NCI-H1417 (cell line): ENCODE data around the gene PDE6G.

Experiments used
- DNase-seq, 3 experiments: peaks; one replicate each; lab custom pipeline; 2025; lab: John Stamatoyannopoulos, UW

The PDE6G gene

DNA sequence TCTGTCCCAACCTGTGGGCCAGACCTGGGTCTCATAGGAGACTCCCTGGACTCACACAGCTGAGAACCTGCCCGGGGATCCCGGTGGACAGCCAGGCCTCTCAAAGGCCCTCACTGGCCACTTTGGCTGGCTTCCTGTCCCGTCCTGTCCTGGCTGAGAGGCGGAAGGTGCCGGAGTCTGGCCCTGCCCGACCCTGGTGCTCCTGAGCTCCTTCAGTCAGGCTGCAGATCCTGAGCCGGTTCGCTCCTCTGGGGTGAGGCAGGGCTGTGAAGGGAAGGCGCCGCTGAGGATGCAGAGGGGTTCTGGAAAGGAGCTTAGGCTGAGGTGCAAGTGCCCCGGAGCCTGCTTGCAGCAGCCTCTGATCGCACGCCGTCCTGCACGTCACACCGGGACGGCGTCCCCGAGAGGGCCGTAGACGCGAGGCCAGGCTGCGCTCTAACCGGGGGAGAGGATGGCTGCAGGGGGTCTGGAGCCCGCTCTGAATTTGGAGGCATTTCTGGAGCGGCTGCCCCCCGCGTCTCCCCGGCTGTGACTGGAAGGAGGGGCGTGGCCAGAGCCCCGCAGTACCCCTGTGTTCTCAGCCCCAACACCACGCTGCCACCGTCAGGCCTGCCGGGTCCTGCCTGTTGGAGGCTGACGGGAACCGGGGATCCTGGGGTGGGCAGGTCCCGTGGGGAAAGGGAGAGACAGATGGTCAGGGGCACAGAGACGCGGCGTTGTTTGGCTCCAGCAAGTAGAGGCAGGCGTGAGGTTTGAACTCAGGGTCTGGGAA lies 31.6 kb upstream of the PDE6G start:
- no peak for DNase-seq

DNA sequence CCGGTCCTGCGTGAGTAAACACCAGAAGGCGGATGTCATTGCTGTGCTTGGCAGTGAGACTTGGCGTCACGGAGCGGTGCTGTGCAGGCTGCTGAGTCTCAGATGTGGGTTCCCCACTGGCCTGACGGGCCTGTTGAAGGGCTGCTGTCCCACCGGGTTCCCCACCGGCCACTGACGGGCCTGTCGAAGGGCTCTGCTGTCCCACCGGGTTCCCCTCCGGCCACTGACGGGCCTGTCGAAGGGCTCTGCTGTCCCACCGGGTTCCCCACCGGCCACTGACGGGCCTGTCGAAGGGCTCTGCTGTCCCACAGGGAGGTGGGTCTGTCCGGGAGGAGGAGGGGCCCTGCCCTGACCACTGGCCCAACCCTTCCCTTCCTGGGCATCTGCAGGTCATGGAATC lies 30.3 kb upstream of the PDE6G start:
- DNase-seq: no peak

DNA sequence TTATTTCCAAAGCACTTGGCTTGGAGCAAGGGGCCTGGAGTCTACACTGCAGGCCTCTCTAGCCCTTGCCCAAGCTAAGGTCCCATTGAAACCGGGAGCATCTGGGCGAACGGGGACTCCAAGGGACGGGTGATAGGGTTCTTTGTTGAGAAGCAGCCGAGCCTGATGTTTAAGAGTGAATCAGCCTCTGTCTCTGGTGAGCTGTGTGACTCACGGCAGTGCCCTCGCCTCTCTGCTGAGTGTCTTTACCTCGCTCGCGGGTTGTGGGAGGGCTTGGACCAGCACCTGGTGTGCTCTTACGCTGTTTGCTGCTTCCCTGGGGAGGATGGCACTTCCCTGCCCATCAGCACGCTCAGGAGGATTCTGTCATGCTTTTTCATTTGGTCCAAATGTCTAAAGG lies 28.8 kb upstream of the PDE6G start:
- DNase-seq: no peak

DNA sequence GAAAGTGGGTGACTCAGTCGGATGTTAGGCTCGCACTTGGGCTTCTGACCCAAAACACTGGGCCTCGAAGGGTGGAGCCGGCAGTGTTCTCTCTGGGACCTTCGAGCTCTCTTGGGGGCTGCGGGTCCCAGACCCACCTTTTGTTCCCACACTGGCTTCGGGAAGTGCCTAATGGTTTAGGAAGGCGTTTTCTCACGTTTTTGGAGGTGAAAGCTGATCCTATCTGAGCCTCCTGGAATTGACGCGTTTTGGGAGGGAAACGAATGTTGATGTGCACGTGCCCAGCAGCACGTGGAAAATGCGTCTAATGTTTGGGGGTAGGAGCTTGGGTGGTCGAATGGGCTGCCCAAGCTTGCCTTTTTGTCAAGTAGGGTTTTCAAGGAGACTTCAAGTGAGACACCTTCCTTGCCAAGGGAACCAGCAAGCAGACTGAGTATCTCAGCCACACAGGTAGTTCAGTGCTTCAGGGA lies 28.1 kb upstream of the PDE6G start:
- DNase-seq: no peak

DNA sequence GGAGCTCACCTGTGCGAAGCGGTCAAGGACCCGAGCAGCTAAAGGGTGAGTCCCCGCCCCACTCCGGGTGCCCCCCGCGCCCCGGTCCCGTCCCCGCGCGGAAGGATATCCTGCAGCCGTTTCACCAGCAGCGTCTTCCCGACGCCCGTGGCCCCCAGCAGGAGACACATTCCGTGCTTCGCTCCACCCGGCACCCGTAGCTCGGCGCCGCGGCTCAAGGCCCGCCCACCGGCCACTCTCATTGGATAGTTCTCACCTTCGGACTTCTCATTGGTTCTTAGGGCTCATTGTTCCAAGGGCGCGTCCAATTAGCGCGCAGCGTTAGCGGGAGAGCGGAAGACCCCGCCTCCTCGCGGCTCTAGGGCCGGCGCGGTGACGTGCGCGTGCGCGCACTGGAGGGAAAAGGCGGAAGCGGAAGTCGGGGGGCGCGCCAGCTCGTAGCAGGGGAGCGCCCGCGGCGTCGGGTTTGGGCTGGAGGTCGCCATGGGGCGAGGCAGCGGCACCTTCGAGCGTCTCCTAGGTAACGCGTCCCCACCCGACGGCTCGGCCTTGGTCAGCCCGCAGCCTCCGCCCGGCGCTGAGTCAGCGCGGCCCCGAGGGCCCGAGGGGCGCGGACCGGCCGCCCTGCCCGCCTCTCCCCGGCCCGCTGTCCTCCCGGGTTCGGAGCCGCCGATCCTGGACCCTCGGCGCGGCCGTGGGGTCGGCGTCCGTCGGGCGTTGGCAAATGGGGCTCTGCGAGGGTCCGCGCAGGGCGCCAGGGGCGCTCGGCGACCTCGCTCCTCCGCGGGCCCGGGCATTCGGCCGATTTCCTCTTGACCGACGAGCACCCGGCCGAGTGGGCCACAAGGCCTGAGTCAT lies 27.5 kb upstream of the PDE6G start, which contains the start of the genes ARL16 and HGS:
Gene ARL16, minus strand, starts transcription at position 214 of the 858 bp plus-strand sequence. Its CDS starts 44 bp downstream, at position 170.
Gene HGS, plus strand, starts transcription at position 428 of the 858 bp plus-strand sequence. Its CDS starts 56 bp downstream, at position 484.
- peak; percentile 99 to 100 (median 99) for DNase-seq

DNA sequence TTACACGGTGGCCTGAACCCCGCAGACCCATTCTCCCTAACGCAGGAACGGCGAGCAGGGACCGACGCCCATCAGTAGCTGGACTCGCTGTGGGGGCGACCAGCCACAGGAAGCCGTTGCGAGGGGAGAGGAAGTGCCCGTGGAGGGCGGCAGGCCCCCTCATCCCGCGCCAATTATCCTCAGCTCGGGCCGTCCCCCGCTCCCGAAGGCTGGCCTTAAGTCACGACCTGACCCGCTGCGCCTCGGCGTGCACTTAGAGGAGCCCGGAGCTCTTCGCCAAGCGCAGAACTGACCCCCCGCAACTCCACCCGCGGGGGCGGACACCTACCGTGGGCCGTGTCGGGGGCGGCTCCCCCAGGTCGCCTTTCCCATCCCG lies 26.9 kb upstream of the PDE6G start:
- peak in 1 of 3 experiments; percentile 46 for DNase-seq

DNA sequence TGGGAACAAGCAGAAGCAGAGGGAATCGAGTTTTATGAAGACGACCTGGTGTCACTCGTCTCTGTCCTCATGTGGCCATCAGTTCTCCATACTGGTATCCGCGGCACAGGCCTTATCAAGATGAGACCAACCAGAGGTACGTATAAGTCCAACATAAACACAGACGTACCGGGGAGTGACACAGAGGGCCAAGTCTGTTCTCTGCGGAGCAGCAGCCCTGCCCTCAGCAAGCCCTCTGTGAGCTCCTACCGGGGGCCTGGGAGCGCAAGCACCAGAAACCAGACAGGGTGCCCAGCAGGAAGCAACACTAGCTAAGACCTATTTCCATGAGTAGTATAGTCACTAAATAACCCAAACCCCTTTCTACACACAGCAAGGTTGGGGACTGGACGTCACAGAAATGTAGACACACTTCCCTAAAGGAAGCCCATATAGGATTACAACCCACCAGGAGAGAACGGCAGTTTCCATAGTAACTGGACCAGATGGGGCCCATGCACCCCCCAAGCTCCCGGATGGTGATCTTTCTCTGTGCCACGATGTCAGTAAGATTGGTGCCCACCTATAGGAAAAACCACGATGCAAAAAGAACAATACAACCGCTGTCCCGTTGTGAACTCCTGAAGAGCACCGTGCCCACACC lies 26.3 kb upstream of the PDE6G start:
- peak in 1 of 3 experiments; percentile 42 for DNase-seq

DNA sequence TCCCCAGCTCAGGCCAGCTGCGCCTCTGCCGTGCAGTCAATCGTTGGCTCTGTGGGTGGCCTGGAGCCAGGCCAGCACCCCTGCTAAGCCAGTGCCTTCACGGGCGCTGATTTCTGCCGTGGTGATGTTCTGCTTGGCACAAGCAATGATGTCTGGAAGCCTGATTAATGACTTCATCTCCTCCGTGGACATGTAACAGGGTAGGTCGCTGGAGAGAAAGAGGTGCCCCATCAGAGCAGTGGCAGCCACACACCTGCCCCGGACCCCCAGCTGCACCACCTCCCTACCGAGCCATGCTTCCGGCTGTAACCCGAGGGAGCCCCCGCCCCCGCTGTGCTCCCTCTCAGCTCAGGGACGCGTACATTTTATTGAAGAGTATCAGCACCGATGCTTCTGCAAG lies 25.3 kb upstream of the PDE6G start:
- peak in 2 of 3 experiments; percentile 84 to 94 for DNase-seq

DNA sequence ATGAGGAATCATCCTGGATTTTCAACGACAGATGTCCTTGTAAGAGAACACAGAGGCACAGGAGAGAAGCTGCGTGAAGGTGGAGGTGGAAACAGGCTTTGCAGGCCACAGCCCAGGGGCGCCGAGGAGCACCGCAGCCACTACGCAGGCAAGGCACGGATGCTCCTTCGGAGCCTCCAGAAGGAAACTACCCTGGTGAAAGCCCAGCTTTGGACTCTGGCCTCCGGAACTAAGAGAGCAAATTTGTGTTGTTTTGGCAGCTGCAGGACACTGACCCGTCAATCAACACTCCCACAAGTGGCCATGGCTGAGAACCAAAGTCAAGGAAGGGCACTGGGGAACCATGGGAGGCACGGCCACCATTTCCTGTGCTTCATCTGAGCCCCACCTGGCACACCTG lies 23.8 kb upstream of the PDE6G start:
- no peak for DNase-seq

DNA sequence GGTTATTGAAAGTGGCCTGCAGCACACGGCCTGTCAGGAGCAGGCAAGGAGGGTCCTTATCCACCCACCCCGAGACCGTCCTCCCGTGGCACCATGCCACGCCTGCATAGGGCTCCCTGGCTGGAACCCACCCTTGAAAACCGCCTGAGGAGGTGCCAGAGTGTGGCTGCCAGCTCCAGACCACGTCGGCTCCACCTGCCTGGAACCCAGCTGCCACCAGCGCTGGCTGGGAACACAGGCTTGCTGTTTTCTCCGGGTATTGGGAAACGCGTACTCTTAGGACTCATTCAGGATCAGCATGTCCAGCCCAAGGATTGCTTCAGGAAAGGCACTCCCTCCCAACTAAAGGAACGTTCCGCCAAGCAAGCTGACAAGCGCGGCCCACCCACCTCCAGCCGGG lies 20.6 kb upstream of the PDE6G start:
- DNase-seq: no peak

DNA sequence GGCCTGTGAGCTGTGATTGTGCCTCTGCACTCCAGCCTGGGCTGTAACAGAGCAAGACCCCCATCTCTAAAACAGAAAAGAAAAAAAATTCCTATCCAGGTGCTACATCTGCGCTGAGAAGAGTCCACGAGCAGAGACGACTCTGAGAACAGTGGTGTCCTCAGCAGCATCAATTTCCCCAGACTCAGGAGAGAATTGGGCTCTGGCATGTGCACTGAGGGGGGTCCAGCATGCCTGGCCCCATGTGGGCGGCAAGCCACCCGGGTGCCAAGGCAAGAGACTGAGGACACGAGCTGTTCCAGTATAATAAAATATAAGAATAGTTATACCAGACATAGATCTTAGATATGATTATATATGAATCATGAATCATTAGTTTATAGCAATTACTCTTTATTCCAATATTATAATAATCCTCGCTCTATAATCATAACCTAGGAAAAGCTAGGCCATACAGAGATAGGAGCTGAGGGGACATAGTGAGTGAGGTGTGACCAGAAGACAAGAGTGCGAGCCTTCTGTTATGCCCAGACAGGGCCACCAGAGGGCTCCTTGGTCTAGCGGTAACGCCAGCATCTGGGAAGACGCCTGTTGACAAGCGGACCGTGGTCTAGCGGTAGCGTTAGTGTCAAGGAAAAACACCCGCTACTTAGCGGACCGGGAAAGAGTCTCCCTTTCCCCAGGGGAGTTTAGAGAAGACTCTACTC lies 19.3 kb upstream of the PDE6G start:
- DNase-seq: peak; percentile 3 to 49 (median 8)

DNA sequence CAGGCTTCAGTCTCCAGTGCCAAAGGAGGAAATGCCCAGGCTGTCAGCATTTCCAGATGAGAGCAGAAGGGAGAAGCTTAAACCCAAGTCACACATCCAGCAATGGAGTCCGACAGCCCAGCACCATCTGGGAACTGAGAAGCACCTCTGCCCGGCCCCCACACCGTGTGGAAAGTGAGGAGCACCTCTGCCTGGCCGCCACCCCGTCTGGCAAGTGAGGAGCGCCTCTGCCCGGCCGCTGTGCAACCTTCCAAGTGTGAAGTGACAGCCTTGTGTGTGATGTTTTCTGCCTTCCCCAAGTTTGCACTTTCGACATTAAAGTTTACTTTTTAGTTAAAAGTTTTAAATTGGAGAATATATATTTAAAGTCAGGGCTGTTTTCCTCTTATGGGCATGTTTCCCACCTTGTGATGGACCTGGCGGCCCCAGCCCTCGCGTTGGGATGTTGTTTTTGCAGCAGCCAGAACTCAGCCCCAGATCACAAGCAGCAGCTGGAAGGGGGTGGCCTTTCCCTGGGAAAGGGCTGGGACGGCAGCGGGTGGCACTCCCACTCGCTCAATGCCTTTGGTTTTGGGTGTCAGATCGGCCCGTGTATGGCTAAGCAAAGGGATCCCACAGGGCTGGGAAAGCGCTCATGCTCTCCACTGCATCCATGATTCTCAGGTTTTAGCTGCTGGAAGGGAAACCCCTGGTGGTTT lies 17.4 kb upstream of the PDE6G start:
- no peak for DNase-seq

DNA sequence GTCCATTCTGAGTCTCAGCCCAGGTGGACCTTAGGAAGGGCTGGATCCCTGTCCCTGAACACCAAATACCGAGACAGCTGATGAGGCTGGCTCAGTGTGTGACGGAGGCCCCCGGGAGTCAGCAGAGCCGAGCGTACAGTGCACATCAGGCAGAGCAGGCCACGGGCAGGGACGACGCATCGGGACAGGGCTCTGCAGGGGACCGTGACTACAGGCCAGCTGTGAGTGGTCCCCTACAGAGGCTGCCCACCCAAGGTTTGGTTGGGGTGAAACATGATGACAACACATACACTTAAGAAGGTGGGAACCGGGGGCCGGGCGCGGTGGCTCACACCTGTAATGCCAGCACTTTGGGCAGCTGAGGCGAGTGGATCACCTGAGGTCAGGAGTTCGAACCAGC lies 16.6 kb upstream of the PDE6G start:
- no peak for DNase-seq

DNA sequence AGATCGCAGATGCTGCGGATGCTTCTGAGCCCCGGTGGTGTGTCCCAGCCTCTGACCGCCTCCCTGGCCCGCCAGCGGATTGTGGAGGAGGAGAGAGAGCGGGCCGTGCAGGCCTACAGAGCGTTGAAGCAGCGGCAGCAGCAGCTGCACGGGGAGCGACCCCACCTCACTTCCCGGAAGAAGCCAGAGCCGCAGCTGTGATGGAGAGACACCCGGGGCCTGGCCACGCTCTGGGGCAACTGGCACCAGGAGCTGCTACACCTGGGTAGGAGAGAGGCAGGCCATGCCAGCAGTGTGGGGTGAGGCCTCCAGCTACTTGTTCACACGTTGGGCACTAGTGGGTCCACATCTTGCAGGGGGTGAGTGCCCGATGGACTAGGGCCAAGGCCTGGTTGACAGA lies 16.2 kb upstream of the PDE6G start:
- DNase-seq: no peak

DNA sequence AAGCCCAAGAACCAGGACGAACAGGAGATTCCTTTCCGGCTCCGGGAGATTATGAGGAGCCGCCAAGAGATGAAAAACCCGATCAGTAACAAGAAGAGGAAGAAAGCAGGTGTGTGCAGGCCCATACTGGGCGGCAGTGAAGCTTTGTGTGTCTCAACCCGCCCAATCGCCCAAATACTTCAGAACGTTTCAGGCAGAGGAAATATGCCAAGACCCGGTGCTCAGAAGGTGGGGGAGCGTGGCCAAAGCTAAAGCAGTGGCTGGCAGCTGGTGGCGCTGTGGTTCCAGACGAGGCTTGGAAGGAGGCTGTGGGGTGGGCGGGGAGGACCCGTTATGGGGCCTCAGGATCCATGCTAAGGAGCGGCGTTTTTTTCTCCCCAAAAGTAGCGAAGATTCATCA lies 11.4 kb upstream of the PDE6G start:
- no peak for DNase-seq

DNA sequence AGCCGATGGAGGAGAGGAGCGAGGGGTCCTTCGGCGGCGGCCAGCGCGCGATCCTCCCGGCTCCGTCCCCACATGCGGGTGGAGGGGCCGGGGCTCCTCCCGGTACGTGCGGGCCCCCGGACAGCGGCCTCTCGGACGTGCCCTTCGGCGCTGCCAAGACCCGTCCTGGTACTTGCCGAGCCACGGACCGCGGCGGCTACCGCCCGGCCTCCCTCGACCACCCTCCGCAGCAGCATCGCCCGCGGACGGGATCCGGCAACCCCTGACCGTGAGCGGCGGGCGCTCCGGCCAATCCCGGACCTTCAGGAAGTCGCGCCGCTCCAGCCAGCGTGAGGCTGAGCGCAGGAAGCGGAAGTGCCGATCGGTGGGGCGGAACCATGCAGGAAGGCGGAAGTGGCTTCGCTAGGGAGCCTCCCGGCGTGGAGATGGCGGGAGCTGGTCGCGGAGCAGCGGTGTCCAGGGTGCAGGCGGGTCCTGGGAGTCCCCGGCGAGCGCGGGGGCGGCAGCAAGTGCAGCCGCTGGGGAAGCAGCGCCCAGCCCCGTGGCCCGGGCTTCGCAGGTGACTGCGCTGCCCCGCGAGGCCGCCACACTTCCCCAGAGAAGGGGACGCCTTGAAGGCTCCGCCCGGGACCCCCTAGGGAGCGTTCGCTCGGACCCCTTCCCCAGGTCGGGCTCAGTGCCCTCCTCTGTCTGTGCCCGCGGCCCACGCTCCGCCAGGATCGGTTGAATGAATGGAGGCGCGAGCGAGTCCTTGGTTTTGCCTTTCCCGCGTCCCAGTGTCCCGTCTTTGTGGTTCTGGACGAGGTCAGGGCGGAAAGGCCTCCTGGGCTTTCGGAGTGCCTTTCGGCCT lies 10.2 kb upstream of the PDE6G start, which contains the start of the genes CCDC137 and OXLD1:
Gene CCDC137, plus strand, starts transcription at position 396 of the 850 bp plus-strand sequence. Its CDS starts 30 bp downstream, at position 426.
Gene OXLD1, minus strand, starts transcription at position 264 of the 850 bp plus-strand sequence. Its CDS starts 28 bp downstream, at position 236.
- DNase-seq: peak; percentile 94 to 96 (median 95)

DNA sequence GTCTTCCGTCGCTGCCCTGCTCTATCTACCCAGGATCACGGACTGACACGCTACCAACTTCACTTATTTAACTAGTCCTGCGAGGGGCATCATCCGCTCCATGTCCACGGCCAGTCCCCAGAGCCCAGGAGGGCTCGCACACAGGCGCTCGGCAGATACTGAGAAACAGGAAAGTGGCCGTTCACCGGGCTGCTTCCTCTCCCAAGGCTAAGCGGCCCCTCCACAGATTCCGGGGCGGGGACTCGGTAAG lies 9.7 kb upstream of the PDE6G start:
- peak in 1 of 3 experiments; percentile 44 for DNase-seq

DNA sequence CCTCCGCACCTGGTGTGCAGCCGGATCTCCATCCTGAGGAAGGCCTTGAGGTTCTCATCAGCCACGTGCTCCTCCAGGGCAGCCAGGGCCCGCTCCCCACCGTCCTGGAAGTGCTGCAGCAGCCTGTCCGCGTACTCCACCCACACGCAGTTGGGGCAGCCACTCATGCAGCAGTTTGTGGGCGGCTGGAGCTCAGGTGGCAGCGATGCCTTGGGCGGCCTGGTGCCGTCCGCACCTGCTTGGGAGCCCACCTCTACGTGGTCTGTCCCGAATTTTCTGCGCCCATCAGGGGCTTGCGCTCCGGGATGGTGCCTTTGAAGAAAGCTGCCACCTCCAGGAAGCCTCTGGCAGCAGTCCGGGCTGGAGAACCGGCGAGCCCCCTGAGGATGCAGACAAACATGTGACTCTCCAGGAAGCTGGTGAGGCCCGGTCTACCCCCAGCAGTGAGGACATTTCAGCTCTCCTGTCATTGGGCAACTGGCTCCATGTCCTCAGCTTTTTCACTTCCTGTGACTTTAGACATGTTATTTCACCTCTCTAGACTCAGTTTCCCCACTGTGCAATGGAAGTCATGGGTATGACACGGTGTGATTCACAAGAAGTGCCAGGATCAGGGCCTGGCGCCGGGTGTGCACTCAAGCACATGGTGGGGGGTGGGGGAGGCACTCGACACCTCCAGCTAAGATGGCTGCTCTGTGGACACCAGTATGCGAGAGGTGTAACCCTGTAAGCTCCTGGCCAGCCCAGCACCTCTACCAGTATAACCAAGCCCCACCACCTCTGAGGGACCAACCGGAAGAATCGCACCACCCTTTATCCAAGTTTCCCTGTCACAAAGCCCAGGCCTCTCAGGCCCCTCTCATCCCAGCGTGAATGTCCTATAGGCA lies 9.1 kb upstream of the PDE6G start:
- DNase-seq: peak in 2 of 3 experiments; percentile 20 to 61

DNA sequence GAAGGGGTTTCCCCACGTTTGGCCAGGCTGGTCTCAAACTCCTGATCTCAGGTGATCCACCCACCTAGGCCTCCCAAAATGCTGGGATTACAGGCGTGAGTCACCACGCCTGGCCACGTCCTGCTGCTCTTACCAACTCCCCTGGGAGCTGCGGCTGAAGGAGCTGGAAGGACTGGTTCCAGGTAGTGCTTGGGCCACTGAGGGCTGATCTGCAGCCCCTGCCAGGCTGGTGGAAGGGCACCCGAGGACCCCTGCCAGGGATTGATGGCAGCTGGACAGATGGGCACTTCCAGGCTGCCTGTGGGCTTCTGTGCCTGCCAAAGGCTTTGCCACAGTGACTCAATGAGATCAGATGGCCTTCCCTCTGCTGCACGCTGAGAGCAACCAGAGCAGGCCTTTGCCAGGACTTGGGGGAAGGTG lies 7.7 kb upstream of the PDE6G start:
- DNase-seq: no peak
